ENCODE data around the gene WSCD2.

WSCD2 gene

GRCh38 chr12:108126990-108127501 is 2.0 kb upstream of the WSCD2 start:
- no peak for FAIRE-seq
- no peak for DNase-seq (ENCODE audit: low spot score)

- no peak for DNase-seq (ENCODE audit: low spot score)
- no peak for FAIRE-seq
Observed at GRCh38 chr12:108127654-108128053, 1.4 kb upstream of the WSCD2 start.

- no peak for FAIRE-seq
- DNase-seq (ENCODE audit: low spot score), result no peak
Observed at GRCh38 chr12:108128221-108129016, 669 bp upstream of the WSCD2 start.

DNA sequence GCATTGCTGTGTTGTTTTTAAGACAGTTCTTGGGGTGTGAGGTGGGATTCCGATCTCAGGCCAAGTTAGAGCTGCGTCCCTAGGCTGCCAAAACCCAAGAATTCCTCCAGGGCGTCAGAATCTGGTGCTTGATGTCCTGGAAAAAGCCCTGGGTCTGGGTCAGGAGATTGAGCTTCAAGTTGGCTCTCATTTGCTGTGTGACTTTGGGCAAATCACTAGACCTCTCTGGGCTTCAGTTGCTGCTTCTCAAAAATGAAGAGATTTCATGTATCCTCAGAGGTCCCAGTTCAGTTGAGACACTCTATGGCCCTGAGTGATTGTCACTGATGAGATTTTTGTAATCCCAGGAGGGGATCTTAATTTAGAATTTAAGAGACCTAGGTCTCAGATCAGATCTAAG is 1.9 kb downstream of the WSCD2 start:
- no peak for FAIRE-seq
- DNase-seq (ENCODE audit: low spot score), result no peak

GRCh38 chr12:108131657-108132126 is 2.6 kb downstream of the WSCD2 start:
- no peak for FAIRE-seq
- DNase-seq (ENCODE audit: low spot score), result no peak

DNA sequence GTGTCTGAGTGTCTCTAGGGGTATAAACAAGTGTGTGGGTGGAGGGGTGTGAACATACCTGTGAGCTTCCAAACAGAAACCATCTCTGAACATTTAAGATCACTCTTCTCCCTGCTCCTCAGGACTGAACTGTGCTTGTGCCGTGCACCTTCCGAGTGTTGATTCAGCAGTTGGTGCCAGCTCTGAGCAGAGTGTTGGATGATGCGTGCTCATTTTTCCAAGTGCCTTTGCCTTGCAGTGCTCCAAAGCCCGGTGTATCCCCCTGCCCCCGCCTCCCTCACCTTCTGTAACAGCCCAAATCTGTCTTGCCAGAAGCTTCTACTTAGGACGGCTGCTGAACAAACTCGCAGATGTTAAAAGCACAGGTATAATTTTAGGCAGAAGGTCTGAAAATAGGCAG is 4.4 kb downstream of the WSCD2 start:
- FAIRE-seq (no peak), DNase-seq (ENCODE audit: low spot score) (no peak)

GRCh38 chr12:108134744-108135143 is 5.7 kb downstream of the WSCD2 start:
- FAIRE-seq, result no peak

GRCh38 chr12:108135627-108136026 is 6.5 kb downstream of the WSCD2 start:
- DNase-seq (ENCODE audit: low spot score), result no peak

More at GRCh38 chr12:108134744-108135143, 5.7 kb downstream of the WSCD2 start:
- DNase-seq (ENCODE audit: low spot score), result no peak

GRCh38 chr12:108136697-108137096 is 7.6 kb downstream of the WSCD2 start:
- DNase-seq (ENCODE audit: low spot score) (no peak), FAIRE-seq (no peak)

More at GRCh38 chr12:108135627-108136026, 6.5 kb downstream of the WSCD2 start:
- FAIRE-seq, result no peak

GRCh38 chr12:108139454-108139853 is 10.4 kb downstream of the WSCD2 start:
- FAIRE-seq, result no peak
- DNase-seq (ENCODE audit: low spot score), result no peak

- no peak for FAIRE-seq
- no peak for DNase-seq (ENCODE audit: low spot score)
Observed at GRCh38 chr12:108140501-108140900, 11.4 kb downstream of the WSCD2 start.

- DNase-seq (ENCODE audit: low spot score) (no peak), FAIRE-seq (no peak)
Observed at GRCh38 chr12:108141600-108142130, 12.6 kb downstream of the WSCD2 start.

- FAIRE-seq (no peak), DNase-seq (ENCODE audit: low spot score) (no peak)
Observed at GRCh38 chr12:108143144-108143543, 14.1 kb downstream of the WSCD2 start.

- DNase-seq (ENCODE audit: low spot score), result no peak
- no peak for FAIRE-seq
Observed at GRCh38 chr12:108144080-108144479, 15.0 kb downstream of the WSCD2 start.

GRCh38 chr12:108145011-108145410 is 15.9 kb downstream of the WSCD2 start:
- FAIRE-seq (no peak), DNase-seq (ENCODE audit: low spot score) (no peak)

GRCh38 chr12:108146035-108146893 is 17.2 kb downstream of the WSCD2 start:
- FAIRE-seq, result no peak
- no peak for DNase-seq (ENCODE audit: low spot score)

- DNase-seq (ENCODE audit: low spot score) (no peak), FAIRE-seq (no peak)
Observed at GRCh38 chr12:108147279-108147678, 18.2 kb downstream of the WSCD2 start.

GRCh38 chr12:108148521-108149074 is 19.5 kb downstream of the WSCD2 start:
- DNase-seq (ENCODE audit: low spot score), result no peak
- no peak for FAIRE-seq

DNA sequence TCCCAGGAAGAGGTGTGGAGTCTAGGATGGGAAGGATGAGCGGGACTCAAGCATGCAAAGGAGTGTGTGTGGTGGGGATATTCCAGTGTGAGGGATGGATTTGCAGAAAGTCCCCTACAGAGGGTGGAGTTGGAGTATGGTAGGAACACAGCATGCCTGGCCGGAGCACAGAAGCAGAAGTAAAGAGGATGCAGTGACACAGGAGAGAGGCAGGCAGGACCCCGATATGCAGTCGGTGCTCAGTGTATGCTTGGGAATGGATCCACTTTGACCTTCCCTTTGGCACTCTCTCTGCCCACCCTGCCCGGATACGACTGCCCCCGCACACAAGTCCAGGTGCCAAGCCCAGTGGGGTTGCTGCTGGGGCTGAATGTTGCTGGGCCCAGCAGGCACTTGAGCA is 21.3 kb downstream of the WSCD2 start:
- FAIRE-seq (no peak), DNase-seq (ENCODE audit: low spot score) (no peak)

GRCh38 chr12:108151533-108152169 is 22.6 kb downstream of the WSCD2 start:
- no peak for DNase-seq (ENCODE audit: low spot score)
- no peak for FAIRE-seq

DNA sequence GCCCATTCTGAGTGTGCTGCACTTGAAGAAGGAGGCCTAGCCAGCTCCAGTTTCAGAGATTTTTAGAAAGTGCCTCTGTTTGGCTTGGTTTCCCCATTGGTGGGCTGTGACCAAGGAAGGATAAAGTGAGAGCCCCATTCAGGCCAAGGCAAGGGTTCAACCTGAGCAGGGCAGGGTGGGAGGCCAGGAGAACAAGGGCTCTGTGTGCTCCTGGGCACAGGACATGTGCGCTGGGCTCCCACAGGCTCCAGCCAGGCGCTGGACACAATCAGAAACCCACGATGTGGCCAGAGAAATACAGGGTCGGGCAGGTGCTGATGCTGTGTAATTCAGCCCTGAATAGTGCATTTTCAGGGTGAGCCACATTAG is 23.1 kb downstream of the WSCD2 start:
- no peak for DNase-seq (ENCODE audit: low spot score)
- FAIRE-seq, result no peak
